Uterus (tissue), 2 donors: ENCODE data around the gene HPCA.

Experiments
- POLR2A ChIP-seq, 2 donors: fragments of 450-650 bp; IDR thresholded peaks; one replicate each; pipeline ENCODE4 v1.6.1; 2016; ENCODE audit warnings: antibody characterized with exemption in 2 of 2, mild to moderate bottlenecking in 1 of 2, moderate library complexity in 1 of 2
- TF ChIP-seq, protein P1 (sequence below), 4 experiments: fragments of 200-600 bp in 2 of 4; fragments of 450-650 bp in 2 of 4; sonication (generic) in 2 of 4; IDR thresholded peaks; one replicate each; pipeline ENCODE4 v1.5.1; 2016 to 2019; ENCODE audit warnings: antibody characterized with exemption in 4 of 4, mild to moderate bottlenecking in 2 of 4, moderate library complexity in 1 of 4

DNA sequence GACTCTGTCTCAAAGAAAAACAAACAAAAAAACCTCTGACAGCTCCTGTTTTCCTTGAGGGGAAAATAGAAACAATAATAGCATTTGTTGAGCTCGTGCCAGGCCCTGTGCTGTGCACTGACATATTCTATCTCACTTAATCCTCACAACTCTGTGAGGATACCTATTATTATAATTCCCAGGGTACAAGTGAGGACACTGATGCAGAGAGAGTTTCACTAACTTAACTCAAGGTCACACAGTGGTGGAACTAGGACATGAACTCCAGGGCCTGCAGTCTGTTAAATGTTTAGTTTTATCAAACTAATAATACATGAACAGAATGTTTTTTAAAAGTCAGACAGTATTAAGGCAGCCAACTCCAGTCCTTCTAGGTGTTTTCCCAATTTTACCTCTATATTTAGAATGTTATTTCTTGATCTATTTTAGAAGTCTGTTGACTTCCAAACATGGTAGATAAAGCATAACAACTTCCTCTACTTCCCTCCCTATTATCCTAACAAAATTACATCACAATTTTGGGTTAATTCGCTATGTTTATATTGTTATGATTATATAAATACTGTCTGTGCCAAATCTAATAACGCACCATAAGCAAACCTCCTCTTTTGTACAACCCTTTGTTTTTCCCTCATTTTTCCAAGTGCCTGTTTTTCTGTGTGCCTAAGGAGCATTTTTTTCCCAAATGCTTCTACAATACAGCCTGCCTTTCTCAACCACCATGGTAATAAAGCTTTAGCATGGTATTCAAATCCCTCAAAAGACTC lies 20.5 kb upstream of the HPCA start:
- TF ChIP-seq, protein P1, sequence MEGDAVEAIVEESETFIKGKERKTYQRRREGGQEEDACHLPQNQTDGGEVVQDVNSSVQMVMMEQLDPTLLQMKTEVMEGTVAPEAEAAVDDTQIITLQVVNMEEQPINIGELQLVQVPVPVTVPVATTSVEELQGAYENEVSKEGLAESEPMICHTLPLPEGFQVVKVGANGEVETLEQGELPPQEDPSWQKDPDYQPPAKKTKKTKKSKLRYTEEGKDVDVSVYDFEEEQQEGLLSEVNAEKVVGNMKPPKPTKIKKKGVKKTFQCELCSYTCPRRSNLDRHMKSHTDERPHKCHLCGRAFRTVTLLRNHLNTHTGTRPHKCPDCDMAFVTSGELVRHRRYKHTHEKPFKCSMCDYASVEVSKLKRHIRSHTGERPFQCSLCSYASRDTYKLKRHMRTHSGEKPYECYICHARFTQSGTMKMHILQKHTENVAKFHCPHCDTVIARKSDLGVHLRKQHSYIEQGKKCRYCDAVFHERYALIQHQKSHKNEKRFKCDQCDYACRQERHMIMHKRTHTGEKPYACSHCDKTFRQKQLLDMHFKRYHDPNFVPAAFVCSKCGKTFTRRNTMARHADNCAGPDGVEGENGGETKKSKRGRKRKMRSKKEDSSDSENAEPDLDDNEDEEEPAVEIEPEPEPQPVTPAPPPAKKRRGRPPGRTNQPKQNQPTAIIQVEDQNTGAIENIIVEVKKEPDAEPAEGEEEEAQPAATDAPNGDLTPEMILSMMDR (IDR thresholded peaks at IDR 0.05), result no peak
- no peak for TF ChIP-seq POLR2A (IDR thresholded peaks at IDR 0.05)
